ENCODE results near the gene FBXW4. TPM values are rescaled to one million over a fixed set of nuclear protein-coding genes. Genes with fewer than 3 reads are reported as not detected.

FBXW4 gene
- polyA plus RNA-seq, 1 donor (not counting 4 experiments of a cell fraction or from before 2014, with no cell fraction given): 22.3 TPM

DNA sequence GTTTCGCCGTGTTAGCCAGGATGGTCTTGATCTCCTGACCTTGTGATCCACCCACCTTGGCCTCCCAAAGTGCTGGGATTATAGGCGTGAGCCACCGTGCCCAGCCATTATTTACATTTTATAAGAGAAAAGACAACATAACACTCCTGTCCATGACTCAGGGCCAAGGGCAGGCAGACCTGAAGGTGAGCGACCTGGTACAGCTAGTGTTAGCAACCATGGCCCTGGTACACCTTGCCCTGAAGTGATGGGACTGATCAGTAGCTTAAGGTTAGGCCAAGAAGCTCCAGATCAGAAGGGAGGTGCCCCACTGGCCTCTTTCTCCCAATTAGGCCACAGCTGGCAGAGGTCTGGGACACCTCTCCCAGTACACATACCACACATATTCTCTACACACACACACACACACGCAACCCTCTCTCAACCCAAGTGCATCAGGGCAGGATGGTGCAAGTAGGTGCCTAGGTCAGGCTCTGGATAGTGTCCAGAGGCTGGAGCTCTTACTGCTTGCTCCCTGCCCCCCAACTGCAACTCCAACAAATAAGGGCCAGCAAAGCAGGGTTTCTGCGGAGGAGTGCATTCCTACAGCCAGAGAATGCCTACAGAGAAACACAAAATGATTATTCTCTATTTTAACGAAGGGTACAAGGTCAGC is 63.0 kb downstream of the FBXW4 start:
- dilution Hi-C loops (cut with MboI; ENCODE audit: extremely low pct_ligation_motif_present, low sequenced_read_pairs): no loop called here
- Histone ChIP-seq H3K4me2 (ENCODE audit: control insufficient read depth, extremely low read depth, insufficient read depth, low read depth, low read length) (no peak overlapping the region), H3K4me1 (ENCODE audit: control insufficient read depth, extremely low read depth, insufficient read depth, low read length) (no peaks in the 10 kb centered on the region), H3K4me3 (ENCODE audit: control insufficient read depth in 2 of 3, extremely low read depth in 1 of 3, insufficient read depth in 2 of 3, low read depth in 1 of 3, low read length in 3 of 3) (no peak overlapping the region), H3K27me3 (ENCODE audit: control insufficient read depth, extremely low read depth, insufficient read depth, low read length) (no peaks in the 10 kb centered on the region), H3K36me3 (ENCODE audit: control insufficient read depth in 2 of 2, extremely low read depth in 1 of 2, insufficient read depth in 2 of 2, low read length in 2 of 2) (no peaks in the 10 kb centered on the region), H3K27ac (ENCODE audit: control insufficient read depth, insufficient read depth, low read length) (no peak overlapping the region), H3K9me1 (ENCODE audit: control insufficient read depth, extremely low read depth, insufficient read depth, low read length) (no peaks in the 10 kb centered on the region), H4K20me1 (ENCODE audit: control insufficient read depth, extremely low read depth, insufficient read depth, low read length) (no peaks in the 10 kb centered on the region), H2AFZ (ENCODE audit: control insufficient read depth, low read length) (no peak overlapping the region), H3K79me2 (ENCODE audit: control insufficient read depth, insufficient read depth, low read length) (no peaks in the 10 kb centered on the region), H3K9ac (ENCODE audit: control insufficient read depth, extremely low read depth, insufficient read depth, low read length) (no peak overlapping the region), H3K9me3 (ENCODE audit: control insufficient read depth, low read depth, low read length) (no peaks in the 10 kb centered on the region)
- FAIRE-seq (no peak), DNase-seq (ENCODE audit: low read depth, low spot score) (no peak)
- TF ChIP-seq, protein P1, sequence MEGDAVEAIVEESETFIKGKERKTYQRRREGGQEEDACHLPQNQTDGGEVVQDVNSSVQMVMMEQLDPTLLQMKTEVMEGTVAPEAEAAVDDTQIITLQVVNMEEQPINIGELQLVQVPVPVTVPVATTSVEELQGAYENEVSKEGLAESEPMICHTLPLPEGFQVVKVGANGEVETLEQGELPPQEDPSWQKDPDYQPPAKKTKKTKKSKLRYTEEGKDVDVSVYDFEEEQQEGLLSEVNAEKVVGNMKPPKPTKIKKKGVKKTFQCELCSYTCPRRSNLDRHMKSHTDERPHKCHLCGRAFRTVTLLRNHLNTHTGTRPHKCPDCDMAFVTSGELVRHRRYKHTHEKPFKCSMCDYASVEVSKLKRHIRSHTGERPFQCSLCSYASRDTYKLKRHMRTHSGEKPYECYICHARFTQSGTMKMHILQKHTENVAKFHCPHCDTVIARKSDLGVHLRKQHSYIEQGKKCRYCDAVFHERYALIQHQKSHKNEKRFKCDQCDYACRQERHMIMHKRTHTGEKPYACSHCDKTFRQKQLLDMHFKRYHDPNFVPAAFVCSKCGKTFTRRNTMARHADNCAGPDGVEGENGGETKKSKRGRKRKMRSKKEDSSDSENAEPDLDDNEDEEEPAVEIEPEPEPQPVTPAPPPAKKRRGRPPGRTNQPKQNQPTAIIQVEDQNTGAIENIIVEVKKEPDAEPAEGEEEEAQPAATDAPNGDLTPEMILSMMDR (optimal IDR thresholded peaks at IDR 0.05 in 1 of 3, IDR thresholded peaks at IDR 0.05 in 1 of 3, conservative IDR thresholded peaks at IDR 0.05 in 1 of 3; ENCODE audit: extremely low read depth in 1 of 3, insufficient read depth in 2 of 3, low read length in 3 of 3): no peak
- TF ChIP-seq EZH2 (IDR thresholded peaks at IDR 0.05; ENCODE audit: low read length): no peak

DNA sequence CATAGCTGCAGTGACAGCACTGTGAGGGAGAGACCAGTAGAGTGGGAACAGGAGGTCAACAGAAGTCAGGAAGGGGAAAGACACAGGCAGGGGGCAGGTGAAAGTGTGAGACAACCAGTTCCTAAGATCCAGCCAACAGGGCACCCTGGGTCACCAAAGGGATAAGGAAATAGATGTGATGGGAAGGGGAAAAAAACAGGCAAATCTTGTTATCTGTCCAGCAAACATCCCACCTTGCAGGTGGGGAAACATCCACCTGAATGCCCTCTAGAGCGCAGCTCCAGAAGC is 64.4 kb downstream of the FBXW4 start:
- H3K36me3 ChIP-seq (ENCODE audit: control insufficient read depth in 2 of 2, extremely low read depth in 1 of 2, insufficient read depth in 2 of 2, low read length in 2 of 2): no peaks in the 10 kb centered on the region
- H3K4me2 ChIP-seq (ENCODE audit: control insufficient read depth, extremely low read depth, insufficient read depth, low read depth, low read length): no peak overlapping the region
- H3K79me2 ChIP-seq (ENCODE audit: control insufficient read depth, insufficient read depth, low read length): no peaks in the 10 kb centered on the region
- dilution Hi-C loops (cut with MboI; ENCODE audit: extremely low pct_ligation_motif_present, low sequenced_read_pairs): no loop called here
- no peaks in the 10 kb centered on the region for H3K9me3 ChIP-seq (ENCODE audit: control insufficient read depth, low read depth, low read length)
- DNase-seq (ENCODE audit: low read depth, low spot score) (no peak), FAIRE-seq (no peak)
- no peak overlapping the region for H3K27ac ChIP-seq (ENCODE audit: control insufficient read depth, insufficient read depth, low read length)
- TF ChIP-seq, protein P1 (optimal IDR thresholded peaks at IDR 0.05 in 1 of 3, IDR thresholded peaks at IDR 0.05 in 1 of 3, conservative IDR thresholded peaks at IDR 0.05 in 1 of 3; ENCODE audit: extremely low read depth in 1 of 3, insufficient read depth in 2 of 3, low read length in 3 of 3): no peak
- TF ChIP-seq EZH2 (IDR thresholded peaks at IDR 0.05; ENCODE audit: low read length): no peak
- H3K4me3 ChIP-seq (ENCODE audit: control insufficient read depth in 2 of 3, extremely low read depth in 1 of 3, insufficient read depth in 2 of 3, low read depth in 1 of 3, low read length in 3 of 3): no peak overlapping the region
- H4K20me1 ChIP-seq (ENCODE audit: control insufficient read depth, extremely low read depth, insufficient read depth, low read length): no peaks in the 10 kb centered on the region
- no peaks in the 10 kb centered on the region for H3K27me3 ChIP-seq (ENCODE audit: control insufficient read depth, extremely low read depth, insufficient read depth, low read length)
- H3K9ac ChIP-seq (ENCODE audit: control insufficient read depth, extremely low read depth, insufficient read depth, low read length): no peak overlapping the region
- peaks cover 6% of the 10 kb centered on the region for H3K4me1 ChIP-seq (ENCODE audit: control insufficient read depth, extremely low read depth, insufficient read depth, low read length)
- H2AFZ ChIP-seq (ENCODE audit: control insufficient read depth, low read length): no peak overlapping the region
- no peaks in the 10 kb centered on the region for H3K9me1 ChIP-seq (ENCODE audit: control insufficient read depth, extremely low read depth, insufficient read depth, low read length)
